Measurements from ENCODE around the gene CADM1. TPM values are rescaled to one million over a fixed set of nuclear protein-coding genes. Genes with fewer than 3 reads are reported as not detected.

The CADM1 gene
- total and polyA plus RNA-seq, 9 of the 15 experiments (the other 6 are each of a cell fraction or from before 2014, with no cell fraction given) = 0.42 TPM; not detected in 8

GRCh38 chr11:115284773-115285172 is 219.4 kb downstream of the CADM1 start (continued):
- TF ChIP-seq ZBTB40 (IDR thresholded peaks at IDR 0.05) (no peak), ZBTB40 (CRISPR knock-in tag; IDR thresholded peaks at IDR 0.05) (no peak), SP2 (IDR thresholded peaks at IDR 0.05; ENCODE audit: extremely low read depth, low read depth, low read length, poor library complexity, severe bottlenecking) (no peak), LARP7 (IDR thresholded peaks at IDR 0.05) (no peak), ZNF224 (CRISPR knock-in tag; IDR thresholded peaks at IDR 0.05) (no peak), ZNF174 (CRISPR knock-in tag; IDR thresholded peaks at IDR 0.05) (no peak), CBX3 (IDR thresholded peaks at IDR 0.05; ENCODE audit: borderline replicate concordance in 1 of 2, low read length in 2 of 2) (no peak)

Data from K562 (cell line).